ENCODE data around the gene TMEM212.

Gene TMEM212

DNA sequence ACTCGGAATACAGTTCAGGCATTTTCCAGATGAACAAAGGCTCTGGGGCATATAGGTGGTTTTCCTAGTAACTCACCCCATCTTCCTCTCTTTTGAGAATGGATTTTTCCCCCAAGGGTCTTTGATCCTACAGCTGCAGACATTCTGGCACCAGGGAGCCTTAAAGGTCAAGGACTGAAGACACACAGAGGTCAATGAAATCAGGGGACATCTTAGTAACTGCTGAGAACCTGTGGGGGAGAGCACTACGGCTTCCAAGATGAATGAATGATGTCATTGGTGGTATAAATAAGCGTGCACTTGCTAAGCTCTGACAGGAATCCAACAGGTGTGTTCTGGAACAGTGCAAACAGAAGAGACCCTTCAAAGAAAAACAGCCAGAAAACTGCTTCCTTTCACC, 36.3 kb downstream of the TMEM212 start:
- TF ChIP-seq, protein P1, sequence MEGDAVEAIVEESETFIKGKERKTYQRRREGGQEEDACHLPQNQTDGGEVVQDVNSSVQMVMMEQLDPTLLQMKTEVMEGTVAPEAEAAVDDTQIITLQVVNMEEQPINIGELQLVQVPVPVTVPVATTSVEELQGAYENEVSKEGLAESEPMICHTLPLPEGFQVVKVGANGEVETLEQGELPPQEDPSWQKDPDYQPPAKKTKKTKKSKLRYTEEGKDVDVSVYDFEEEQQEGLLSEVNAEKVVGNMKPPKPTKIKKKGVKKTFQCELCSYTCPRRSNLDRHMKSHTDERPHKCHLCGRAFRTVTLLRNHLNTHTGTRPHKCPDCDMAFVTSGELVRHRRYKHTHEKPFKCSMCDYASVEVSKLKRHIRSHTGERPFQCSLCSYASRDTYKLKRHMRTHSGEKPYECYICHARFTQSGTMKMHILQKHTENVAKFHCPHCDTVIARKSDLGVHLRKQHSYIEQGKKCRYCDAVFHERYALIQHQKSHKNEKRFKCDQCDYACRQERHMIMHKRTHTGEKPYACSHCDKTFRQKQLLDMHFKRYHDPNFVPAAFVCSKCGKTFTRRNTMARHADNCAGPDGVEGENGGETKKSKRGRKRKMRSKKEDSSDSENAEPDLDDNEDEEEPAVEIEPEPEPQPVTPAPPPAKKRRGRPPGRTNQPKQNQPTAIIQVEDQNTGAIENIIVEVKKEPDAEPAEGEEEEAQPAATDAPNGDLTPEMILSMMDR (IDR thresholded peaks at IDR 0.05; ENCODE audit: insufficient read depth, low read length, missing control alignments): no peak
- ChIA-PET POLR2A (no interaction called here), CTCF (interaction anchor here (1.6 kb wide), 1 partner anchor 453 kb away, joined by 5 read pairs; no protein-coding TSS in a partner anchor)
- no peak for DNase-seq (ENCODE audit: low read depth, low spot score)
- no peak overlapping the region for H3K4me3 ChIP-seq (ENCODE audit: low read depth, low read length)

DNA sequence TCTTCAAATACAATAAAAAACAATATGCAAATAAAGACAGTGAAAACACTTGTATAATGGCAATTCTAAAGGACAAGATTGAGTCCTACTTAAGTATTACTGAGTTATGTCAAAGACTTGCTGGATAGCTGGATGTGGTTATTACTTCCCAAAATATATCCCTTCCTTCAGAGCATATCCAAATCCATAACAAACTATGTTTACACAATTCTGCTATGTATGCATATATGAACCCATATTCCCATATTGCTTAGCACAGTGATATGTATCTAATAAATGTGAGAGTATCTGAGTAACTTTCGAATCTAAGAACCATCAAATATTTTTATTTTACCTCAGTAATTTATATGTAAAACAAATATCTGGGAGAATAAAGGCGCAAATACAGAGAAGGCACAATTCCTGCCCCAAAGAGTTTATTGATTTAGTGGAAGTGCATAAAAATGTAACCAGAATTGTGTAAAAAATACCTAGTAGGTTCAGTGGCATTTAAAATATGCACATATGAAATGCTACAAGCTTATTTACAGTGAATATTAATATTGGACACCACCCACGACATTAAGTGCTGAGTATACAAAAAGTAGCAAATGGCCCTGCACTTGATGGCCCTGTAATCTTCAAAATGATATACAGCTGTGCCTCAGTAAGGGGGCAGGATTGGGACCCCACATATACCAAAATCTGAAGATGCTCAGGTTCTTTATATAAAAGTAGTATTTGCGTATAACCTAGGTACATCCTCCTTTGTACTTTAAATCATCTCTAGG, 37.1 kb downstream of the TMEM212 start:
- no peak overlapping the region for H3K4me3 ChIP-seq (ENCODE audit: low read depth, low read length)
- DNase-seq (ENCODE audit: low read depth, low spot score): no peak
- CTCF ChIA-PET: no interaction called here
- POLR2A ChIA-PET: no interaction called here
- TF ChIP-seq, protein P1 (IDR thresholded peaks at IDR 0.05; ENCODE audit: insufficient read depth, low read length, missing control alignments): no peak

DNA sequence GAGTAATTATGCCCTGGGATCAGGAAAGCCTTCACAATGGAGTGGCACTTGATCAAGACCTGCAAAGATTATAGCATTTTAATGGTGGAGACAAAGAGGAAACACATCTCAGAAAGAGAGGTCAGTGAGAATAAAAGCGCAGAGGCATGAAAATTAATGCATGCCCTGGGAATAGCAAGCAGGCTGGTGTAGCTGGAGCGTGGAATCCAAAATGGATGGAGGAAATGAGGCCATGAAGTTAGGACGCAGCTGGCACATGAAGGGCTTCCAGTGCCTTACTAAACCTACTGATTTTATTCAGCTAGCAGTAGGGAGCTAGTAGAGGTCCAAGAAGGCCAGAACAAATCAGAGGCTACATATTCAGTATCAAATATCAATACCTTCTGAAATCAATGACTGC, 38.1 kb downstream of the TMEM212 start:
- ChIA-PET CTCF (no interaction called here), POLR2A (no interaction called here)
- DNase-seq (ENCODE audit: low read depth, low spot score): no peak
- TF ChIP-seq, protein P1 (IDR thresholded peaks at IDR 0.05; ENCODE audit: insufficient read depth, low read length, missing control alignments): no peak
- H3K4me3 ChIP-seq (ENCODE audit: low read depth, low read length): no peak overlapping the region

DNA sequence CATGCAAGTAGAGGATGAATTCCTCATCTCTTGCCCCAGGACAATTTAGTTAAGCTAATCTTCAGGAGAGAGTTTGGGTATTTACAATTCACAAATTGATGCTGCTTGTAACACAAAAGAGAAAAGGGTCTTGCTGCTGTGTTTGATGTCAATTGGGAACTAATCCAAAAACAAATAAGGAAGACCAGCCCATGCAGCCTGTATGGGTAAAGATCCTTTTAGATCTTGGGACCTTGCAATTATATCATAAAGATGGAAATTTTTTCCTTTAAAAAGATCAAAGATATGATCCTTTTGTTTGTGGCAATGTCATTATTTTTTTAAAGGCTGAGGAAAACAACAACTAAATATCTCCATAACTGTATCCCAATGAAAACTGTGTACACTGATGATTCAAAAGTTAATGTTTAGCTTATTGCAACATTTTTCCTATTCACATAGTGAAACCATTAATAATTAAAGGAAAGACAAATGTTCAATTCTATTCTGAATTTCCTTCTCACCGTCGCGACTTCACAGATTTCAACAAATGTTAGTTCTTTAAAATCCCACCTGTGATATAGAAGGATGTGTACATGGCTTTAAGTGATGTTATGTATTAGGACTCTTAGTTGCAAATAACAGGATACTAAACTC, 40.2 kb downstream of the TMEM212 start:
- ChIA-PET POLR2A (no interaction called here), CTCF (no interaction called here)
- H3K4me3 ChIP-seq (ENCODE audit: low read depth, low read length): no peak overlapping the region

DNA sequence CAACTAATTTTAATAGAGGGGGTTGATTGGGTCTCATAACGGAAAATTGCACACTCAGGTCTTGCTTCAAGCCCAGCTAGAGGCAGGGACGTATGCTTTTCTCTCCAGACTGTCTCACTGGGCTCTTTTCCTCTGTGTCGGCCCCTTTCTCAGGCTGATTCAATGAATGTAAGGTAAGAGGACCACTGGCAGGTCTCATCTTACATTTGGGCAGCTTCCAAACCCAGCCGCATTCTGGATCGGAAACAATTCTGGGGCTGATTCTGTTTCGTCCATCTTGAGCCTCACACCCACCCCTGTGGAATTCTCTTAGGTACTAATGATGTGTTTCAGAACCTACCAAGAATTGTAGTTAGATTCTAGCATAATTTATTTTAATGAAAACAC, 40.7 kb downstream of the TMEM212 start:
- DNase-seq (ENCODE audit: low read depth, low spot score): no peak
- CTCF ChIA-PET: no interaction called here
- no peak overlapping the region for H3K4me3 ChIP-seq (ENCODE audit: low read depth, low read length)
- TF ChIP-seq, protein P1 (IDR thresholded peaks at IDR 0.05; ENCODE audit: insufficient read depth, low read length, missing control alignments): no peak
- POLR2A ChIA-PET: no interaction called here

More for the DNA sequence above, 40.2 kb downstream of the TMEM212 start:
- TF ChIP-seq, protein P1 (IDR thresholded peaks at IDR 0.05; ENCODE audit: insufficient read depth, low read length, missing control alignments): no peak
- no peak for DNase-seq (ENCODE audit: low read depth, low spot score)

DNA sequence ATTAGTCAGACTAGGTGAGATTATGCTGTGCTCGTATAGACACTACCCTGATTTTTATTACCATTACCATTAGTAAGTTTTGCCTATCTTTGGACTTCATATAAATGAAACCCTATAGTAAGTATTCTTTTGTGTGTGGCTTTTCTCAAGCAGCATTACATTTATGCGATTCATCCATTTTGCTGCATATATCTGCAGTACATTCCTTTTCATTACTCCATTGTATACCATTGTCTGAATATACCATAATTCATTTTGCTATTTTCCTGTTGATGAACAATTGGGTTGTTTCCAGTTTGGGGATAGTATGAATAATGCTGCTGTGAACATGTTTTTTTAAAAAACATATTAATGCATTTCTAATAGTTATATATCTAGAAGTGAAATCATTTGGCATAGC, 45.3 kb downstream of the TMEM212 start:
- CTCF ChIA-PET: no interaction called here
- H3K4me3 ChIP-seq (ENCODE audit: low read depth, low read length): no peak overlapping the region
- POLR2A ChIA-PET: no interaction called here
- TF ChIP-seq, protein P1 (IDR thresholded peaks at IDR 0.05; ENCODE audit: insufficient read depth, low read length, missing control alignments): no peak
- no peak for DNase-seq (ENCODE audit: low read depth, low spot score)

Data from AG04449 (cell line).